K562 (cell line): ENCODE results near the gene FOLR2. TPM values are rescaled to one million over a fixed set of nuclear protein-coding genes. Genes with fewer than 3 reads are reported as not detected.
A peak's percentile ranks its signal among the peaks of the same experiment; 100 is the strongest.
"Not testable (repeated sequence)": the region's sequence is repeated elsewhere in the genome, so short reads cannot be mapped to it uniquely, and the experiment has no call there.

ENCODE experiments used
- ATAC-seq: fragments of 200-7000 bp; cut with Tn5 transposase; 3 replicates; pipeline ENCODE4 v1.9.1; 2020; ENCODE audit warnings: moderate library complexity
- BruUV-seq: library from RNA; stranded (reverse); fragments of 400-500 nt; replicated peaks from 2 replicates; lab custom pipeline; 2021; lab: Mats Ljungman, UMichigan
- CTCF ChIA-PET: fragments of 300-600 bp; formaldehyde crosslinking; extraction: SDS; loops from one replicate; lab custom pipeline; 2021; ENCODE audit warnings: low intra/inter-chr PET ratio; lab: Yijun Ruan, JAX
- POLR2A ChIA-PET: fragments of 300-600, 350-650 bp; sonication (Branson Sonifier 250); formaldehyde crosslinking; extraction: SDS; loops from one replicate; lab custom pipeline; 2021; ENCODE audit warnings: antibody characterized with exemption, inconsistent platforms; lab: Yijun Ruan, JAX
- DNase-seq, 4 experiments: peaks; one replicate each; pipeline versions ENCODE4 v3.0.0 to v3.0.0-alpha.2; 2011 to 2018; ENCODE audit warnings: low spot score in 3 of 4, mixed read lengths in 3 of 4; ENCODE audit errors: extremely low read depth in 1 of 4
- FAIRE-seq: peaks from 2 replicates; lab custom pipeline; 2011; peaks lifted over from hg19 to GRCh38; lab: Jason Lieb, UNC
- H2AFZ ChIP-seq: 2 replicates; pipeline ENCODE4 v1.6.0; 2011; ENCODE audit warnings: low read depth, low read length, control low read depth, inconsistent platforms
- H3K27ac ChIP-seq: fragments of 200-600 bp; 3 replicates; pipeline ENCODE4 v1.8.0; 2011; ENCODE audit warnings: low read depth, mild to moderate bottlenecking, control low read depth, inconsistent platforms, low read length, moderate library complexity, mixed read lengths; ENCODE audit errors: extremely low read depth
- H3K27me3 ChIP-seq, 2 experiments: fragments of 300-600 bp in 1 of 2; 2 replicates in 1 of 2; 3 replicates in 1 of 2; pipeline versions ENCODE4 v1.6.0 to v1.8.0; 2011; ENCODE audit warnings: inconsistent platforms in 2 of 2, low read length in 2 of 2, mild to moderate bottlenecking in 1 of 2, mixed read lengths in 1 of 2, moderate library complexity in 1 of 2; ENCODE audit not compliant: control insufficient read depth in 2 of 2, insufficient read depth in 2 of 2
- H3K36me3 ChIP-seq: fragments of 300-600 bp; 3 replicates; pipeline ENCODE4 v1.8.0; 2011; ENCODE audit warnings: mild to moderate bottlenecking, low read length, inconsistent platforms; ENCODE audit not compliant: control insufficient read depth, insufficient read depth
- H3K4me1 ChIP-seq, 2 experiments: fragments of 200-600 bp in 1 of 2; replicated peaks in 1 of 2; 2 replicates in 1 of 2; 3 replicates in 1 of 2; pipeline versions ENCODE4 v1.5.1 to v1.8.0; 2011; ENCODE audit warnings: inconsistent platforms in 2 of 2, low read length in 2 of 2, mild to moderate bottlenecking in 1 of 2, mixed read lengths in 1 of 2, moderate library complexity in 1 of 2; ENCODE audit not compliant: control insufficient read depth in 2 of 2, insufficient read depth in 2 of 2
- H3K4me2 ChIP-seq: 2 replicates; pipeline ENCODE4 v1.6.1; 2011; ENCODE audit warnings: low read length, control low read depth, inconsistent platforms, mixed read lengths; ENCODE audit not compliant: insufficient read depth
- H3K4me3 ChIP-seq: fragments of 200-600 bp; sonication (generic), shearing (Covaris generic); 2 replicates; pipeline ENCODE4 v1.5.1; 2016; ENCODE audit warnings: control low read depth, inconsistent platforms
- H3K79me2 ChIP-seq: fragments of 200-600 bp; 3 replicates; pipeline ENCODE4 v1.8.0; 2011; ENCODE audit warnings: low read length, inconsistent platforms; ENCODE audit not compliant: control insufficient read depth, insufficient read depth
- H3K9ac ChIP-seq, 2 experiments: 2 replicates each; pipeline versions ENCODE4 v1.6.0 to v1.6.1; 2011; ENCODE audit warnings: low read depth in 2 of 2, low read length in 2 of 2, control low read depth in 1 of 2, inconsistent platforms in 1 of 2, mild to moderate bottlenecking in 1 of 2, mixed read lengths in 1 of 2; ENCODE audit not compliant: insufficient read depth in 1 of 2
- H3K9me1 ChIP-seq: one replicate; pipeline ENCODE4 v1.6.0; 2011; ENCODE audit warnings: inconsistent platforms, mild to moderate bottlenecking, low read length, moderate library complexity; ENCODE audit not compliant: control insufficient read depth, insufficient read depth
- H3K9me3 ChIP-seq: replicated peaks from 2 replicates; pipeline ENCODE4 v1.5.1; 2011; ENCODE audit warnings: low read depth, low read length, inconsistent platforms; ENCODE audit not compliant: control insufficient read depth, insufficient read depth
- H4K20me1 ChIP-seq: replicated peaks from 2 replicates; pipeline ENCODE4 v1.6.1; 2011; ENCODE audit warnings: low read length, inconsistent platforms, mixed read lengths; ENCODE audit not compliant: control insufficient read depth, insufficient read depth
- ARNT ChIP-seq, 2 experiments: fragments of 450-650 bp; IDR thresholded peaks; 2 replicates each; pipeline ENCODE4 v1.6.1; 2016; ENCODE audit warnings: mild to moderate bottlenecking in 1 of 2
- C11orf30 ChIP-seq: fragments of 450-650 bp; IDR thresholded peaks from 2 replicates; pipeline ENCODE4 v1.6.1; 2016; ENCODE audit warnings: low read depth, mild to moderate bottlenecking
- CCAR2 ChIP-seq: fragments of 200-400 bp; formaldehyde crosslinking; IDR thresholded peaks from 2 replicates; pipeline ENCODE4 v1.6.1; 2017; ENCODE audit warnings: mild to moderate bottlenecking, low read depth, low read length
- EZH2 ChIP-seq: IDR thresholded peaks from 2 replicates; pipeline ENCODE4 v1.6.1; 2012; ENCODE audit warnings: low read depth, mild to moderate bottlenecking, inconsistent platforms, low read length, borderline replicate concordance
- GTF2A2 ChIP-seq: IDR thresholded peaks from 2 replicates; pipeline ENCODE4 v1.6.1; 2016; ENCODE audit warnings: mild to moderate bottlenecking, missing genetic modification characterization, missing compliant biosample characterization
- JUN ChIP-seq, 2 experiments: sonication (generic) in 1 of 2; formaldehyde crosslinking in 1 of 2; IDR thresholded peaks; 2 replicates each; pipeline versions ENCODE4 v1.6.1 to v1.8.0; 2012 to 2022; ENCODE audit warnings: borderline replicate concordance in 2 of 2, mild to moderate bottlenecking in 2 of 2, improper control_type of control experiment in 1 of 2, low read depth in 1 of 2, low read length in 1 of 2, missing genetic modification reagents in 1 of 2
- KLF10 ChIP-seq: fragments of 250-450 bp; sonication (Bioruptor Pico); IDR thresholded peaks from 2 replicates; pipeline ENCODE4 v1.6.1; 2021; ENCODE audit warnings: matching md5 sums
- MLX ChIP-seq, 2 experiments: fragments of 450-650 bp in 1 of 2; sonication (generic) in 1 of 2; formaldehyde crosslinking; conservative IDR thresholded peaks; 2 replicates each; pipeline versions ENCODE4 v1.4.0 to v1.8.1; 2020 to 2022; ENCODE audit warnings: mild to moderate bottlenecking in 1 of 2, missing genetic modification reagents in 1 of 2
- NEUROD1 ChIP-seq: fragments of 150-350 bp; IDR thresholded peaks from 2 replicates; pipeline ENCODE4 v1.6.1; 2014; ENCODE audit warnings: borderline replicate concordance, low read length, low read depth; ENCODE audit not compliant: partially characterized antibody
- RB1 ChIP-seq: fragments of 450-650 bp; IDR thresholded peaks from 2 replicates; pipeline ENCODE4 v1.6.1; 2017; ENCODE audit warnings: low read depth, mild to moderate bottlenecking
- SMAD1 ChIP-seq: fragments of 150-350 bp; IDR thresholded peaks from 2 replicates; pipeline ENCODE4 v1.6.1; 2014; ENCODE audit warnings: low read length, low read depth; ENCODE audit not compliant: partially characterized antibody
- SNRNP70 ChIP-seq: fragments of 200-400 bp; formaldehyde crosslinking; optimal IDR thresholded peaks from 2 replicates; pipeline ENCODE3; 2017; ENCODE audit warnings: low read depth, low read length
- SRSF1 ChIP-seq: fragments of 200-400 bp; formaldehyde crosslinking; IDR thresholded peaks from 2 replicates; pipeline ENCODE4 v1.6.1; 2017; ENCODE audit warnings: mild to moderate bottlenecking, low read depth, low read length, moderate library complexity
- ZNF197 ChIP-seq: fragments of 200-800 bp; sonication (Bioruptor generic); IDR thresholded peaks from 2 replicates; pipeline ENCODE4 v1.6.1; 2016; ENCODE audit warnings: low read depth, missing genetic modification characterization, missing compliant biosample characterization
- WGBS: fragments of 100-300 bp; shearing (Covaris generic); methylation state at CpG from one replicate; pipeline ENCODE4 v1.1.6; 2016; ENCODE audit warnings: low coverage, mixed read lengths; ENCODE audit not compliant: insufficient coverage; ENCODE audit errors: missing lambda C conversion rate; 5-methylcytosine and 5-hydroxymethylcytosine counted together
- in situ Hi-C: fragments of 300-500 bp; cut with MboI; formaldehyde crosslinking; loops from 4 replicates; pipeline ENCODE4 v1.15.0; 2018; ENCODE audit warnings: inconsistent platforms, mixed read lengths
- intact Hi-C: fragments of 100-400 bp; cut with micrococcal nuclease; formaldehyde crosslinking; loops from 2 replicates; pipeline ENCODE4 v1.14.2; 2022
- polyA plus RNA-seq, 8 experiments: library from polyadenylated mRNA; depleted of rRNA in 4 of 8; stranded (reverse) in 5 of 8; unstranded in 3 of 8; fragments of >200 nt; fragmentation: Nextera tagmentation in 2 of 8; fragmentation: Illumina TruSeq in 1 of 8; extraction: Ambion mirVana in 2 of 8; extraction: Trizol in 1 of 8; gene quantifications; 2 replicates each; pipeline versions ENCODE4 v1.2.1 to v1.2.3, GENCODE V29; 2011 to 2014; ENCODE audit warnings: inconsistent platforms in 1 of 8, missing spikeins in 1 of 8
- total RNA-seq, 7 experiments: library from RNA; depleted of rRNA in 6 of 7; stranded (reverse); fragments of >200 nt in 6 of 7; fragmentation: Illumina TruSeq in 2 of 7; extraction: Trizol in 2 of 7; gene quantifications; 2 replicates each; pipeline versions ENCODE4 v1.2.1 to v1.2.3, GENCODE V29; 2011 to 2021; ENCODE audit warnings: low replicate concordance in 1 of 7

The FOLR2 gene
- total and polyA plus RNA-seq, 9 of the 15 experiments (the other 6 are each of a cell fraction or from before 2014, with no cell fraction given) = 0.27 TPM; not detected in 8

GRCh38 chr11:72204886-72205285 is 11.7 kb upstream of the FOLR2 start (continued):
- no peak for TF ChIP-seq NEUROD1
- no peak for TF ChIP-seq JUN (IDR thresholded peaks at IDR 0.05; ENCODE audit: borderline replicate concordance, low read depth, low read length)
- no peak for TF ChIP-seq JUN (CRISPR knock-in tag; IDR thresholded peaks at IDR 0.05; ENCODE audit: borderline replicate concordance)
- TF ChIP-seq RB1 = no peak
- no peak for TF ChIP-seq MLX (CRISPR knock-in tag; conservative IDR thresholded peaks at IDR 0.05)
- no peak for TF ChIP-seq CCAR2
- TF ChIP-seq GTF2A2 (tag) = no peak
- TF ChIP-seq SNRNP70 = no peak
- no peak for TF ChIP-seq KLF10 (CRISPR knock-in tag)
- TF ChIP-seq C11orf30 = peak; percentile 28; the same call in 1 of the 2 replicates
- no peak for TF ChIP-seq SMAD1
- no peak for TF ChIP-seq ARNT (IDR thresholded peaks at IDR 0.05)
- TF ChIP-seq SRSF1 = no peak
- no peak for TF ChIP-seq ZNF197
- no peak for TF ChIP-seq EZH2

DNA sequence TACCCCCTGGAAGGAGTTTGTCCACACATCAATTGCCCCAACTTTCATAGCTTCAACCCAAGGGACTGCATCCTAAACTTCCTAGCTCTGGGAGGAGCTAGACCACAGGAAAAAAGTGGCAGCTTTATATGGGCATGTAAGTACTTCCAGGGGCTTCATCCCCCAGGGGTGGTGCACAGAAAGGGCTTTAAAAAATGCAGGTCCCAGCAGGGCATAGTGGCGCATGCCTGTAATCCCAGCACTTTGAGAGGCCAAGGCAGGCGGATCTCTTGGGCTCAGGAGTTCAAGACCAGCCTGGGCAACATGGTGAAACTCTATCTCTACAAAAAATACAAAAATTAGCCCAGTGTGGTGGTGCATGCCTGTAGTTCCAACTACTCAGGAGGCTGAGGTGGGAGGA is 9.8 kb upstream of the FOLR2 start:
- CTCF ChIA-PET, H3K36me3 ChIP-seq, in situ Hi-C loops, BruUV-seq, H3K79me2 ChIP-seq, H3K4me2 ChIP-seq, ATAC-seq, H3K27ac ChIP-seq, H3K9ac ChIP-seq, intact Hi-C loops, H3K4me3 ChIP-seq, POLR2A ChIA-PET, H3K9me3 ChIP-seq, H2AFZ ChIP-seq, FAIRE-seq, H3K4me1 ChIP-seq, DNase-seq, H3K27me3 ChIP-seq, H4K20me1 ChIP-seq, H3K9me1 ChIP-seq: not testable (repeated sequence)
- WGBS = 24% methylated on average over 2 of the region's 2 CpGs
